Lower leg skin (tissue), 3 donors: ENCODE measurements around the gene NMNAT1.

Experiments used
- CTCF ChIP-seq, 3 donors: fragments of 450-650 bp; IDR thresholded peaks; one replicate each; pipeline ENCODE4 v1.5.1; 2016; ENCODE audit warnings: antibody characterized with exemption in 3 of 3, mild to moderate bottlenecking in 3 of 3, moderate library complexity in 2 of 3
- POLR2A ChIP-seq, 2 donors: fragments of 450-650 bp; IDR thresholded peaks; one replicate each; pipeline ENCODE4 v1.6.1; 2016 to 2017; ENCODE audit warnings: antibody characterized with exemption in 2 of 2, mild to moderate bottlenecking in 1 of 2, moderate library complexity in 1 of 2

GRCh38 chr1:9946315-9946714 is 3.0 kb downstream of the NMNAT1 start:
- TF ChIP-seq CTCF (IDR thresholded peaks at IDR 0.05) = no peak
- no peak for TF ChIP-seq POLR2A (IDR thresholded peaks at IDR 0.05)
